ENCODE data around the gene CDKAL1.

CDKAL1 gene

DNA sequence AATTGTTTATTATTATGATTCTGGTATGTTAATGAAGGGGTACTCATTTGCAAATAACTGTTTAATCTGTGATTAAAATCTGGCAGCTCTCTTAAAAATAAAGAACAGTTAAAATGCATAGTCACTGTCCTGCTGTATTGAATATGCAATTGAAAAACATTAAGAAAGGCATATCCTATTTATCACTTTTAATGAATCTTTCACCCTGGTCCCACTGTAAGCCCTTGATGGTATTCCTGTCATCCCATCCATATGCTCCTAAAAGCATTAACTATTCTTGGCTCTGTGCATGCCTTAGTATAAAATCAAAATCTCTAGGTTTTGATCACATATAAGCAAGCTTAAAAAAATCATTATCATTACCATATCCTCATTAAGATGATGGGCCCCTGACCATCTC, 648.3 kb downstream of the CDKAL1 start:
- Histone ChIP-seq H3K9me3 (ENCODE audit: severe bottlenecking) (peaks cover 1% of the 10 kb centered on the region), H3K4me3 (ENCODE audit: severe bottlenecking) (no peak overlapping the region), H3K4me1 (ENCODE audit: insufficient read depth, poor library complexity, severe bottlenecking) (peaks cover 3% of the 10 kb centered on the region), H3K36me3 (ENCODE audit: low read depth) (no peaks in the 10 kb centered on the region), H3K27ac (ENCODE audit: poor library complexity, severe bottlenecking) (no peak overlapping the region), H3K27me3 (ENCODE audit: insufficient read depth, poor library complexity, severe bottlenecking) (no peaks in the 10 kb centered on the region)
- ATAC-seq (ENCODE audit: low read depth), result no peak
- no peak for DNase-seq (ENCODE audit: low spot score)
- TF ChIP-seq, protein P1, sequence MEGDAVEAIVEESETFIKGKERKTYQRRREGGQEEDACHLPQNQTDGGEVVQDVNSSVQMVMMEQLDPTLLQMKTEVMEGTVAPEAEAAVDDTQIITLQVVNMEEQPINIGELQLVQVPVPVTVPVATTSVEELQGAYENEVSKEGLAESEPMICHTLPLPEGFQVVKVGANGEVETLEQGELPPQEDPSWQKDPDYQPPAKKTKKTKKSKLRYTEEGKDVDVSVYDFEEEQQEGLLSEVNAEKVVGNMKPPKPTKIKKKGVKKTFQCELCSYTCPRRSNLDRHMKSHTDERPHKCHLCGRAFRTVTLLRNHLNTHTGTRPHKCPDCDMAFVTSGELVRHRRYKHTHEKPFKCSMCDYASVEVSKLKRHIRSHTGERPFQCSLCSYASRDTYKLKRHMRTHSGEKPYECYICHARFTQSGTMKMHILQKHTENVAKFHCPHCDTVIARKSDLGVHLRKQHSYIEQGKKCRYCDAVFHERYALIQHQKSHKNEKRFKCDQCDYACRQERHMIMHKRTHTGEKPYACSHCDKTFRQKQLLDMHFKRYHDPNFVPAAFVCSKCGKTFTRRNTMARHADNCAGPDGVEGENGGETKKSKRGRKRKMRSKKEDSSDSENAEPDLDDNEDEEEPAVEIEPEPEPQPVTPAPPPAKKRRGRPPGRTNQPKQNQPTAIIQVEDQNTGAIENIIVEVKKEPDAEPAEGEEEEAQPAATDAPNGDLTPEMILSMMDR (IDR thresholded peaks at IDR 0.05; ENCODE audit: poor library complexity, severe bottlenecking), result no peak

DNA sequence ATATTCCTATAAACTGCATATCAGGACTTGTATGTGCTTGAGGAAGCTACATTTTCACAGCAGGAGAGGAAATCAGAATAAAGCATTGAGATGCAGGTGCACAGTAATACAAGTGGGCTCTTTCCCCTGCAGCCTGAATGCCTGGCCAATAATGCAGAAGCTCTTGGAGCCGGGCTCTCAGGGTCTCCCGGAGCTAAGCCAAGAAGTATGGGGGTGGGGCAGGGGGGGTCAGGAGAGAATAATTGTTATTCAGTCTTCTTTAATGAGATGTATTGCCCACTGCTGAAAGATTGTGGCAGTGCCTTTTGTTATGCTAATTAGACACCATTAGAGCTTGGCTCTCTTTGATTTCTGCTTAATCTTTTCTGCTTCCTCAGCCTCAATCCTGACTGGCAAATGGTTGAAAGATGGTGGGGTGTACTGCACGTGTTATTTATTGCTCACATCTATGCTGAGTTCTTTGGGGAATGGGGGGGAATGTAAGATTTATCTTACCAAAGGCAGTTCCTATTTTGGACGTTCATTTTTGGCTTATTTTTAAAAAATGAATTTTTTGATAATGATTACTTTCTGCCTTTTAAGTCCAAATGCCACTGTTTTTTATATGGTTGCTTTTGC, 651.7 kb downstream of the CDKAL1 start:
- H3K27me3 ChIP-seq (ENCODE audit: insufficient read depth, poor library complexity, severe bottlenecking), result no peaks in the 10 kb centered on the region
- DNase-seq (ENCODE audit: low spot score) (no peak), ATAC-seq (ENCODE audit: low read depth) (no peak)
- H3K9me3 ChIP-seq (ENCODE audit: severe bottlenecking), result no peaks in the 10 kb centered on the region
- no peak overlapping the region for H3K4me3 ChIP-seq (ENCODE audit: severe bottlenecking)
- no peak overlapping the region for H3K27ac ChIP-seq (ENCODE audit: poor library complexity, severe bottlenecking)
- no peaks in the 10 kb centered on the region for H3K36me3 ChIP-seq (ENCODE audit: low read depth)
- TF ChIP-seq, protein P1 (IDR thresholded peaks at IDR 0.05; ENCODE audit: poor library complexity, severe bottlenecking), result no peak
- H3K4me1 ChIP-seq (ENCODE audit: insufficient read depth, poor library complexity, severe bottlenecking), result peaks cover 19% of the 10 kb centered on the region

DNA sequence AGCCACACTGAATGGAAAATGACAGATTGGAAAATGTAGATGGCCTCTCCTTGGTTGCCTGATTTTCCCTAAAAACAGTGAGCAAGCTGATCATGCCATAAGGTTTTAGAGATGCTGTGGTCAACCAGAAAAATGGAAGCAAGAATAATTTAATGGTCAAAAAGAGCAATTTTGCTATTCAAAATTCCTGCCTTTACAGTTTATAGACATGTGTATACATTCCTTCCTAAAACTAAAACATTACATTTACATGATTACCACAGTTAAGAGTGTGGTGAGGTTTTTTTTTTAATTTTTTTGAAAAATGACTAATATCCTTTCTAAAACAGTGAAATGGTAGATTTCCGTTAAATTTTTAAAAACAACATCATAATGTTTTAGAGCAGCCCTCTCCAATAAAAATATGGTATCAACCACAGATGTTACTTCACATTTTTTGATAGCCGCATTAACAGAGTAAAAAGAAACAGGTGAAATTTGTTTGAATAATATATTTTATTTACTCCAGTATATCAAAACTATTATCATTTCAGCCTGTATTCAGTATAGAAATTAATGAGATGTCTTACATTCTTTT, 652.3 kb downstream of the CDKAL1 start:
- no peaks in the 10 kb centered on the region for H3K36me3 ChIP-seq (ENCODE audit: low read depth)
- no peak overlapping the region for H3K27ac ChIP-seq (ENCODE audit: poor library complexity, severe bottlenecking)
- ATAC-seq (ENCODE audit: low read depth) (no peak), DNase-seq (ENCODE audit: low spot score) (no peak)
- H3K4me1 ChIP-seq (ENCODE audit: insufficient read depth, poor library complexity, severe bottlenecking), result peaks cover 19% of the 10 kb centered on the region
- no peak overlapping the region for H3K4me3 ChIP-seq (ENCODE audit: severe bottlenecking)
- TF ChIP-seq, protein P1 (IDR thresholded peaks at IDR 0.05; ENCODE audit: poor library complexity, severe bottlenecking), result no peak
- no peaks in the 10 kb centered on the region for H3K27me3 ChIP-seq (ENCODE audit: insufficient read depth, poor library complexity, severe bottlenecking)
- H3K9me3 ChIP-seq (ENCODE audit: severe bottlenecking), result no peaks in the 10 kb centered on the region

DNA sequence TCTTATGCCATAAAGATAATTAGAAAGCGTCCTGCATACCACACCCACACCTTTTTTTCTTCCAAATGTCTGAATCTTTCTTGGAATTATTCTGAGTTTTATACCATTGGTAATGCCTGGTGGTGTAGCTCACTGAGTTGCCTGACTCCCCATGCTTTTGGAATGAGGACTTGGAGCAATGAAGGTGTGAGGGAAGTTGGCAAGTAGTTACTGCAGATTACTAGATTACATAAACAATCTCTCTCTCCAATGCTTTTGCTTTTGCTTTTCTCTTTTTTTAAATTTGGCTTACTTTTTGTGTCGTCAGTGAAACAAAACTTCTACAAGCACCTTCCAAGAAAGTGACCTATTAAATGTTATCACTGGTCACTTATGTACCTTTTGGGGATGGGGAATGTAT, 653.2 kb downstream of the CDKAL1 start:
- ATAC-seq (ENCODE audit: low read depth), result no peak
- no peaks in the 10 kb centered on the region for H3K27me3 ChIP-seq (ENCODE audit: insufficient read depth, poor library complexity, severe bottlenecking)
- H3K9me3 ChIP-seq (ENCODE audit: severe bottlenecking), result no peaks in the 10 kb centered on the region
- no peak overlapping the region for H3K4me3 ChIP-seq (ENCODE audit: severe bottlenecking)
- H3K4me1 ChIP-seq (ENCODE audit: insufficient read depth, poor library complexity, severe bottlenecking), result peaks cover 19% of the 10 kb centered on the region
- TF ChIP-seq, protein P1 (IDR thresholded peaks at IDR 0.05; ENCODE audit: poor library complexity, severe bottlenecking), result no peak
- no peak for DNase-seq (ENCODE audit: low spot score)
- H3K27ac ChIP-seq (ENCODE audit: poor library complexity, severe bottlenecking), result peak overlapping the region; percentile 81
- no peaks in the 10 kb centered on the region for H3K36me3 ChIP-seq (ENCODE audit: low read depth)
